Parathyroid adenoma (tissue), 2 donors: ENCODE results near the gene KRTAP10-12.

Source experiments
- H2AFZ ChIP-seq: fragments of 300-600 bp; sonication (generic); one replicate; pipeline ENCODE4 v1.7.0; 2017; ENCODE audit warnings: antibody characterized with exemption, mild to moderate bottlenecking
- H3K27ac ChIP-seq: fragments of 300-600 bp; sonication (generic); one replicate; pipeline ENCODE4 v1.7.0; 2017
- H3K27me3 ChIP-seq: fragments of 300-600 bp; sonication (generic); one replicate; pipeline ENCODE4 v1.7.0; 2017; ENCODE audit warnings: low read length; ENCODE audit not compliant: control insufficient read depth, insufficient read depth
- H3K36me3 ChIP-seq: fragments of 300-600 bp; sonication (generic); one replicate; pipeline ENCODE4 v1.7.0; 2017; ENCODE audit warnings: low read length; ENCODE audit not compliant: control insufficient read depth, insufficient read depth
- H3K4me1 ChIP-seq: fragments of 300-600 bp; sonication (generic); one replicate; pipeline ENCODE4 v1.7.0; 2017; ENCODE audit warnings: control low read depth
- H3K4me2 ChIP-seq: fragments of 300-600 bp; sonication (generic); one replicate; pipeline ENCODE4 v1.7.0; 2017; ENCODE audit warnings: low read length
- H3K4me3 ChIP-seq: fragments of 300-600 bp; sonication (generic); one replicate; pipeline ENCODE4 v1.7.0; 2017; ENCODE audit warnings: low read depth, low read length
- H3K79me2 ChIP-seq: fragments of 300-600 bp; sonication (generic); one replicate; pipeline ENCODE4 v1.7.0; 2017; ENCODE audit warnings: control low read depth
- H3K9ac ChIP-seq: fragments of 300-600 bp; sonication (generic); one replicate; pipeline ENCODE4 v1.7.0; 2017; ENCODE audit warnings: mild to moderate bottlenecking
- H3K9me3 ChIP-seq: fragments of 300-600 bp; sonication (generic); one replicate; pipeline ENCODE4 v1.7.0; 2017; ENCODE audit warnings: low read length; ENCODE audit not compliant: control insufficient read depth
- CTCF ChIP-seq: fragments of 300-600 bp; sonication (generic); IDR thresholded peaks from one replicate; pipeline ENCODE4 v1.7.0; 2017; ENCODE audit warnings: antibody characterized with exemption, mild to moderate bottlenecking
- donor health status: primary hyperparathyroidism.

Gene KRTAP10-12

GRCh38 chr21:44650973-44651675 lies 45.8 kb upstream of the KRTAP10-12 start:
- H3K27ac ChIP-seq = no peak overlapping the region
- no peaks in the 10 kb centered on the region for H3K27me3 ChIP-seq
- H3K79me2 ChIP-seq = no peaks in the 10 kb centered on the region
- TF ChIP-seq CTCF = no peak
- H3K4me2 ChIP-seq = no peak overlapping the region
- no peaks in the 10 kb centered on the region for H3K4me1 ChIP-seq
- H3K9ac ChIP-seq = no peak overlapping the region
- no peaks in the 10 kb centered on the region for H3K36me3 ChIP-seq
- H3K9me3 ChIP-seq = no peaks in the 10 kb centered on the region
- no peak overlapping the region for H3K4me3 ChIP-seq
- H2AFZ ChIP-seq = no peak overlapping the region

GRCh38 chr21:44653123-44653522 lies 43.8 kb upstream of the KRTAP10-12 start:
- Histone ChIP-seq H3K27ac (no peak overlapping the region), H3K9me3 (no peaks in the 10 kb centered on the region), H3K79me2 (no peaks in the 10 kb centered on the region), H3K9ac (no peak overlapping the region), H3K36me3 (no peaks in the 10 kb centered on the region), H3K4me1 (no peaks in the 10 kb centered on the region), H3K4me2 (no peak overlapping the region), H3K4me3 (no peak overlapping the region), H3K27me3 (no peaks in the 10 kb centered on the region), H2AFZ (no peak overlapping the region)
- TF ChIP-seq CTCF = no peak

GRCh38 chr21:44653656-44654575 lies 43.1 kb upstream of the KRTAP10-12 start:
- H3K9me3 ChIP-seq = no peaks in the 10 kb centered on the region
- no peaks in the 10 kb centered on the region for H3K27me3 ChIP-seq
- H3K9ac ChIP-seq = no peak overlapping the region
- H3K27ac ChIP-seq = no peak overlapping the region
- H3K4me1 ChIP-seq = no peaks in the 10 kb centered on the region
- no peak overlapping the region for H3K4me2 ChIP-seq
- no peak overlapping the region for H3K4me3 ChIP-seq
- H2AFZ ChIP-seq = no peak overlapping the region
- H3K36me3 ChIP-seq = no peaks in the 10 kb centered on the region
- no peak for TF ChIP-seq CTCF
- no peaks in the 10 kb centered on the region for H3K79me2 ChIP-seq

- Histone ChIP-seq H3K9ac (no peak within 1 kb of the TSS), H3K4me2 (no peak within 1 kb of the TSS), H3K36me3 (no peaks in the 10 kb centered on the region), H3K79me2 (no peaks in the 10 kb centered on the region), H2AFZ (no peak within 1 kb of the TSS), H3K9me3 (no peaks in the 10 kb centered on the region), H3K4me3 (no peak within 1 kb of the TSS), H3K4me1 (no peaks in the 10 kb centered on the region), H3K27ac (no peak within 1 kb of the TSS), H3K27me3 (no peaks in the 10 kb centered on the region)
- TF ChIP-seq CTCF = no peak
These were observed 42.3 kb upstream of the KRTAP10-12 start, which contains the start of gene KRTAP12-4 for GRCh38 chr21:44654576-44655175. TSS of gene KRTAP12-4 (minus strand) at chr21:44654659. CDS start at chr21:44654614, 45 bp downstream.
